Pancreas (tissue), 10 donors: ENCODE measurements around the gene RNF208. TPM values are rescaled to one million over a fixed set of nuclear protein-coding genes. Genes with fewer than 3 reads are reported as not detected.
A peak's percentile ranks its signal among the peaks of the same experiment; 100 is the strongest.
"Not testable (repeated sequence)": the region's sequence is repeated elsewhere in the genome, so short reads cannot be mapped to it uniquely, and the experiment has no call there.

Experiments
- ATAC-seq, 4 donors: fragments of 200-7000 bp; cut with Tn5 transposase; one replicate each; pipeline versions ENCODE4 v1.8.0 to v1.9.1; 2020; ENCODE audit warnings: mild to moderate bottlenecking in 4 of 4, moderate library complexity in 4 of 4
- DNase-seq, 6 donors: peaks; one replicate each; pipeline ENCODE4 v3.0.0-alpha.2; 2020
- FAIRE-seq: peaks from 2 replicates; lab custom pipeline; 2012; peaks lifted over from hg19 to GRCh38; lab: Jason Lieb, UNC
- H3K27ac ChIP-seq, 4 donors: fragments of 200-600 bp; sonication (generic); 1 replicate in 3 of 4; 2 replicates in 1 of 4; pipeline versions ENCODE4 v1.5.0 to v1.8.0; 2020
- H3K27me3 ChIP-seq, 4 donors: fragments of 200-600 bp; one replicate each; pipeline ENCODE4 v1.8.0; 2021
- H3K36me3 ChIP-seq, 3 donors: fragments of 200-600 bp; sonication (generic) in 1 of 3; one replicate each; pipeline versions ENCODE4 v1.5.0 to v1.8.0; 2020 to 2021
- H3K4me1 ChIP-seq, 3 donors: fragments of 200-600 bp; one replicate each; pipeline ENCODE4 v1.8.0; 2021
- H3K4me3 ChIP-seq, 4 donors: fragments of 200-600 bp; sonication (generic) in 2 of 4; one replicate each; pipeline versions ENCODE4 v1.5.0 to v1.8.0; 2020 to 2021
- H3K9me3 ChIP-seq, 4 donors: fragments of 200-600 bp; one replicate each; pipeline ENCODE4 v1.8.0; 2021
- CTCF ChIP-seq, 4 donors: fragments of 200-600 bp; sonication (generic) in 3 of 4; IDR thresholded peaks; one replicate each; pipeline versions ENCODE4 v1.5.0 to v1.8.0; 2021; ENCODE audit warnings: antibody characterized with exemption in 4 of 4
- WGBS, 2 donors: extraction: QIAGEN DNeasy Blood & Tissue Kit; methylation state at CpG; one replicate each; pipeline ENCODE4 v1.1.7; 2013; 5-methylcytosine and 5-hydroxymethylcytosine counted together
- intact Hi-C, 3 donors: fragments of 100-400 bp; cut with DNase I; formaldehyde crosslinking; loops; one replicate each; pipeline versions ENCODE4 v1.11.1 to v1.14.2; 2022
- polyA plus RNA-seq, 2 donors: library from polyadenylated mRNA; stranded (reverse); fragments of 200-250 nt; gene quantifications; one replicate each; pipeline ENCODE4 v1.2.3, GENCODE V29; 2013
- total RNA-seq, 6 donors: library from RNA; stranded (reverse); fragmentation: NEBNext Ultra II Directional in 4 of 6; extraction: Animal tissue kit (Norgen Biotek cat#: 25700) in 4 of 6; gene quantifications; one replicate each; pipeline versions ENCODE4 v1.2.1 to v1.2.4, GENCODE V29; 2021 to 2023
- donor health status: healthy with polysubstance abuse.
- donor health status: DM: no; HTN: no; CAD: no; lungs with moderate emphysema.
- donor health status: DM: no; HTN: no; CAD: no.
- donor health status: control.
- donor health status: control.
- donor health status: Bipolar disorder and iron deficiency.
- donor health status: DM: yes; HTN: yes; CAD: no.
- donor health status: DM: no; HTN: no; CAD: no.
- donor health status: DM: no; HTN: no; CAD: no.
- donor health status: DM: yes; HTN: yes; CAD: no.

RNF208 gene
- total and polyA plus RNA-seq, 8 donors = 3.3 to 20.7 (median 3.4) TPM

GRCh38 chr9:137262173-137262908 is 40.3 kb upstream of the RNF208 start:
- ATAC-seq (peak; percentile 33 to 47 (median 46)), DNase-seq (peak in 3 of 6 donors; percentile 35 to 61 (median 54))
- H3K4me1 ChIP-seq, H3K27ac ChIP-seq, FAIRE-seq, intact Hi-C loops, H3K27me3 ChIP-seq, H3K36me3 ChIP-seq, H3K4me3 ChIP-seq, H3K9me3 ChIP-seq: not testable (repeated sequence)
- 26 to 31% methylated on average over 14 to 15 of the region's 15 CpGs for WGBS, 2 donors
- TF ChIP-seq CTCF (IDR thresholded peaks at IDR 0.05) = peak; percentile 25 to 45 (median 36)

GRCh38 chr9:137256856-137257255 is 34.8 kb upstream of the RNF208 start:
- intact Hi-C loops = no loop called here
- no peak for DNase-seq
- TF ChIP-seq CTCF (IDR thresholded peaks at IDR 0.05) = no peak
- Histone ChIP-seq H3K27ac (no peak overlapping the region), H3K4me3 (no peak overlapping the region), H3K36me3 (no peaks in the 10 kb centered on the region), H3K27me3 (no peaks in the 10 kb centered on the region), H3K4me1 (peaks cover 3 to 17% (median 10%) of the 10 kb centered on the region in 3 donors), H3K9me3 (no peaks in the 10 kb centered on the region)
- WGBS, 2 donors = 88 to 90% methylated on average over 15 of the region's 15 CpGs
- FAIRE-seq = no peak
- no peak for ATAC-seq

- Histone ChIP-seq H3K36me3 (no peaks in the 10 kb centered on the region), H3K9me3 (no peaks in the 10 kb centered on the region), H3K4me1 (peaks cover 3 to 17% (median 10%) of the 10 kb centered on the region in 3 donors), H3K27me3 (no peaks in the 10 kb centered on the region), H3K27ac (no peak overlapping the region), H3K4me3 (peak overlapping the region in 2 of 4 donors; percentile 83 to 98)
- FAIRE-seq (no peak), DNase-seq (no peak), ATAC-seq (no peak)
- no peak for TF ChIP-seq CTCF (IDR thresholded peaks at IDR 0.05)
- intact Hi-C loops = no loop called here
- 64 to 76% methylated on average over 15 of the region's 15 CpGs for WGBS, 2 donors
Measured at GRCh38 chr9:137256362-137256761, 34.3 kb upstream of the RNF208 start.

- Histone ChIP-seq H3K9me3 (no peaks in the 10 kb centered on the region), H3K27me3 (no peaks in the 10 kb centered on the region), H3K27ac (peak overlapping the region; percentile 31 to 62 (median 42)), H3K36me3 (no peaks in the 10 kb centered on the region), H3K4me3 (peak overlapping the region; percentile 83 to 98 (median 98)), H3K4me1 (peaks cover 3 to 17% (median 10%) of the 10 kb centered on the region in 3 donors)
- DNase-seq (peak in 4 of 6 donors; percentile 65 to 90 (median 75)), ATAC-seq (peak; percentile 6 to 51 (median 22)), FAIRE-seq (no peak)
- no peak for TF ChIP-seq CTCF (IDR thresholded peaks at IDR 0.05)
- intact Hi-C loops = no loop called here
- 0 to 1% methylated on average over 37 to 51 of the region's 51 CpGs for WGBS, 2 donors
Measured at GRCh38 chr9:137255448-137256114, 33.5 kb upstream of the RNF208 start.
